Neural crest cell (in vitro differentiated cells): ENCODE data around the gene ADCY5. TPM values are rescaled to one million over a fixed set of nuclear protein-coding genes. Genes with fewer than 3 reads are reported as not detected.

Source experiments
- DNase-seq: peaks from one replicate; pipeline ENCODE4 v3.0.0; 2021; ENCODE audit warnings: low read depth, mixed read lengths, low spot score
- H3K27ac Mint-ChIP-seq: one replicate; pipeline ENCODE4 v1.8.0; 2021; ENCODE audit warnings: mild to moderate bottlenecking, mixed read lengths; ENCODE audit not compliant: unreplicated experiment
- H3K27me3 Mint-ChIP-seq: 2 replicates; pipeline ENCODE4 v1.8.0; 2021; ENCODE audit warnings: low read depth, mild to moderate bottlenecking, mixed read lengths
- H3K36me3 Mint-ChIP-seq: 2 replicates; pipeline ENCODE4 v1.8.0; 2021; ENCODE audit warnings: low read depth, mild to moderate bottlenecking, mixed read lengths
- H3K4me1 Mint-ChIP-seq: 2 replicates; pipeline ENCODE4 v1.8.0; 2021; ENCODE audit warnings: mixed read lengths
- H3K4me3 Mint-ChIP-seq: one replicate; pipeline ENCODE4 v1.8.0; 2021; ENCODE audit warnings: mild to moderate bottlenecking, mixed read lengths
- H3K9me3 Mint-ChIP-seq: 2 replicates; pipeline ENCODE4 v1.8.0; 2021; ENCODE audit warnings: mixed read lengths
- total RNA-seq: library from RNA; stranded (reverse); gene quantifications from 2 replicates; pipeline ENCODE4 v1.2.1, GENCODE V29; 2021
- TF ChIP-seq, protein P1 (sequence below): fragments of 200-600 bp; sonication (generic); conservative IDR thresholded peaks from 2 replicates; pipeline ENCODE4 v1.5.0; 2021; ENCODE audit warnings: antibody characterized with exemption, mild to moderate bottlenecking

ADCY5 gene
- total RNA-seq, 1 donor from 2014 or later = 2.2 TPM

DNA sequence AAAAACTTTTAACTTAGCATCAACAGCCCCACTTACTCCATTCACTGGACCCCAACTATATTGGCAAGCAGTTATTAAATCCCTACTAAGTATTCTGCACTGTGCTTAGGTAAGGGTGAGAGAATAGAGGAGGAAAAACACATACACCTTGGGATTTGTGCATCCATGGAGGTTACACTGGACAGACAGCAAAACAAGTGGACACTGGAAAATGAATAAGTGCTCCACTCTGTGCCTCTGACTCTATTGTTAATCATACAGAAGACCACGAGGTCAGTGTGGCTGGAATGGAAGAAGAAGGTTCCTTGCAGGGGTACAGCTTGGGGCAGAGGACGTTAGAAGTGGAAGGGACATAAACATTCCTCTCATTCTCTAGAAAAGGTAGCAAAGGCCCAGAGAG, 3.2 kb downstream of the ADCY5 start:
- TF ChIP-seq, protein P1, sequence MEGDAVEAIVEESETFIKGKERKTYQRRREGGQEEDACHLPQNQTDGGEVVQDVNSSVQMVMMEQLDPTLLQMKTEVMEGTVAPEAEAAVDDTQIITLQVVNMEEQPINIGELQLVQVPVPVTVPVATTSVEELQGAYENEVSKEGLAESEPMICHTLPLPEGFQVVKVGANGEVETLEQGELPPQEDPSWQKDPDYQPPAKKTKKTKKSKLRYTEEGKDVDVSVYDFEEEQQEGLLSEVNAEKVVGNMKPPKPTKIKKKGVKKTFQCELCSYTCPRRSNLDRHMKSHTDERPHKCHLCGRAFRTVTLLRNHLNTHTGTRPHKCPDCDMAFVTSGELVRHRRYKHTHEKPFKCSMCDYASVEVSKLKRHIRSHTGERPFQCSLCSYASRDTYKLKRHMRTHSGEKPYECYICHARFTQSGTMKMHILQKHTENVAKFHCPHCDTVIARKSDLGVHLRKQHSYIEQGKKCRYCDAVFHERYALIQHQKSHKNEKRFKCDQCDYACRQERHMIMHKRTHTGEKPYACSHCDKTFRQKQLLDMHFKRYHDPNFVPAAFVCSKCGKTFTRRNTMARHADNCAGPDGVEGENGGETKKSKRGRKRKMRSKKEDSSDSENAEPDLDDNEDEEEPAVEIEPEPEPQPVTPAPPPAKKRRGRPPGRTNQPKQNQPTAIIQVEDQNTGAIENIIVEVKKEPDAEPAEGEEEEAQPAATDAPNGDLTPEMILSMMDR = no peak
- Mint-ChIP-seq H3K4me1 (peaks cover 14% of the 10 kb centered on the region), H3K27me3 (peaks cover 54% of the 10 kb centered on the region), H3K36me3 (no peaks in the 10 kb centered on the region), H3K9me3 (no peaks in the 10 kb centered on the region), H3K4me3 (peak overlapping the region; percentile 67), H3K27ac (no peak overlapping the region)
- no peak for DNase-seq

DNA sequence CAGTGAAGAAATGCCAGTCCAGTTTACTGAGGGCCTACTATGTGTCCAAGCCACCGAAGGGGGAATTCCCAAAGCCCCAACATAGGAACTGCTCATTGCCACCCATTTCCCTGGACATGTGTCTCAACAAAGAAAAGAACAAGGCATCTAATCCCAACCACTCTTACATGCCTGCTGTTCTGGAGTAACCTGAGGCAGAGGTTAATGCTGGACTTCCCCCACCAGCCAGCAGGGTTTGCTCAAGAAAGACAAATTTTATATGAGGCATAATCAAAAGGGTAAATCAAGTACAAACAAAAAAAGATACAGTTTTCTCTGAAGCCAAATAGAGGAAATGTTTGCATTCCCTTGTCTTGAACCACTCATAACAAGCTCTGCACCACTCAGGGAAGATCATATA, 4.1 kb downstream of the ADCY5 start:
- Mint-ChIP-seq H3K36me3 (no peaks in the 10 kb centered on the region), H3K27me3 (peaks cover 46% of the 10 kb centered on the region), H3K27ac (no peak overlapping the region), H3K4me1 (peaks cover 18% of the 10 kb centered on the region), H3K9me3 (no peaks in the 10 kb centered on the region), H3K4me3 (peak overlapping the region; percentile 8)
- no peak for DNase-seq
- TF ChIP-seq, protein P1 = peak; percentile 24

DNA sequence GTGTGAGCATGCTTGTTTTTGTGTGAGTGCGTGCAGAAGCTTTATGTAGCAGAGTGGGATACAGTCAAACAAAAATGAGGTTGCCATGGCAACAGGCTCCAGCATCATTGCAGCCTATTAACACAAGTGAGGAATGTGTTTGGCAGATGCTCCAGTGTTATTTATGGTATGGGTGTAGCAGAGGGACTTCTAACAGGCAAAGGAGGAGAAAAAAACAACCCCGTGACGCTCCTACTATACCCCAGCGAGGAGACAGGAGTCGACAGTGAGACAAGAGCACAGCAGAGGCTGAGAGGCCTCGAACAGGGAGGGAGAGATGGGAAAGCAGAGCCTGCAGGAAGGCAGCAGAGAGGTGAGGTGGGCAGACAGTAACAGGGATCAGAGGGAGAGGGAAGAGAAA, 4.9 kb downstream of the ADCY5 start:
- Mint-ChIP-seq H3K9me3 (no peaks in the 10 kb centered on the region), H3K27ac (no peak overlapping the region), H3K4me3 (peak overlapping the region; percentile 3), H3K36me3 (no peaks in the 10 kb centered on the region), H3K4me1 (peaks cover 18% of the 10 kb centered on the region), H3K27me3 (peaks cover 46% of the 10 kb centered on the region)
- TF ChIP-seq, protein P1 = no peak
- no peak for DNase-seq

DNA sequence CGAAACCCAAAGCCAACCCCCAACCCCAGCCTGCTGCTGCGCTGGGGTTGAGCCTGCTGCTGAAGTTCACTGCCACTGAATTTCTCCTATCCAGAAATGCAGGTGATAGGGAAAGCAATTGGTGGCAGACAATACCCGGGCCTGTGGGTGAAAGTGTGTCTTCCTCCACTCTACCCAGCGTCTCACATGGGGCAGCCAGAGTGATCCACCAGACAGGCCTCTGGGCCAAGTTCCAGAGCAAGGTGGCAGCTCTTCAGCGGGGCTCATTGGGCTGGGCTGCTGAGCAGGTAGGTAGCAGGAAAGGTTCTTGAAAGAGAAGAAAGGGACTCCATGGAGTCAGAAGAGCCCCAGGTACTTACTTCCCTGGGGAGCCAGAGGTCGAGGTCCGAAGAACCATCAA, 6.0 kb downstream of the ADCY5 start:
- no peak for DNase-seq
- H3K4me1 Mint-ChIP-seq = peaks cover 22% of the 10 kb centered on the region
- TF ChIP-seq, protein P1 = no peak
- peaks cover 43% of the 10 kb centered on the region for H3K27me3 Mint-ChIP-seq
- H3K36me3 Mint-ChIP-seq = no peaks in the 10 kb centered on the region
- H3K4me3 Mint-ChIP-seq = no peak overlapping the region
- H3K9me3 Mint-ChIP-seq = no peaks in the 10 kb centered on the region
- H3K27ac Mint-ChIP-seq = no peak overlapping the region

DNA sequence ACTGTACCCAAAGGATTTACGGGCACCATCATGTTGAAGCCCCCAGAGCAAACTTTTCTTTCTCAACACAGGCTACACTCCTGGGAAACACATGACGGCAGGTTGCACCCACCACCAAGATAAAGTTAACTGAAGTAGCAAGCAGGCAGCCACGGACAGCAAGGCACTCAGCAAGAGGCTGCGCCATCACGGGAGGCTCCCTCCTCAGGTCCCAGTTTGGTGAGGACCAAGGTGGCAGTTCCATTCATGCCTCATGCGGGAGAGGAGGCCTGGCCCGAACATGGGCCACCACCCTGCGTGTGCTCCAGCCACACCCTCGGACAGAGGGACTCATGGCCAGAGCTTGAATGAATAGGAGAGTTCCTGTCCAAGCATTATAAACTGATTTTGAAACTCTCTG, 6.8 kb downstream of the ADCY5 start:
- no peak overlapping the region for H3K27ac Mint-ChIP-seq
- peaks cover 22% of the 10 kb centered on the region for H3K4me1 Mint-ChIP-seq
- no peak for DNase-seq
- H3K27me3 Mint-ChIP-seq = peaks cover 37% of the 10 kb centered on the region
- no peaks in the 10 kb centered on the region for H3K36me3 Mint-ChIP-seq
- no peak overlapping the region for H3K4me3 Mint-ChIP-seq
- TF ChIP-seq, protein P1 = no peak
- H3K9me3 Mint-ChIP-seq = no peaks in the 10 kb centered on the region
